ENCODE measurements around the gene DNAJA4. TPM values are rescaled to one million over a fixed set of nuclear protein-coding genes. Genes with fewer than 3 reads are reported as not detected.

Gene DNAJA4
- total and polyA plus RNA-seq, 9 of the 15 experiments (the other 6 are each of a cell fraction or from before 2014, with no cell fraction given) = 0.11 to 1.0 (median 0.16) TPM; not detected in 4

DNA sequence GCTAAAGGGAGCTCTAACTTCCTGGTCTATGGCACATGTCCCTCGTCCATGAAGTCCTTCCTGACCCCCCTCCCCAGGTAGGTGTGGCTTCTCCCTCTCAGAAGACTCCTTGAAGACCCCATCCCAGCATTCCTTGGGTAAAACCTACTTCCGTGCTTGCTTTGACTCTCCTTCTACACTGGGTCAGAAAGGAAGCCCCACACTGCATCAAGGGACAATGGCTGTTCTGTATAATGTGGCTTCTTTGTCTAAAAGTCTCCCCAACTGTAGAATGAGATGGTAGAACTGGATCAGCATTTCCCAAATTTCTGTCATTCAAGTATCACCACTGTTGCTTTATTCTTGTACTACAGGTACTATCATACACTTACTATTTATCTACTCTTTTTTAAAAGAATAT lies 3.9 kb upstream of the DNAJA4 start (continued):
- TF ChIP-seq ETV6 (IDR thresholded peaks at IDR 0.05; ENCODE audit: borderline replicate concordance in 1 of 2, low read depth in 2 of 2, low read length in 1 of 2) (no peak), ETV6 (CRISPR knock-in tag; IDR thresholded peaks at IDR 0.05; ENCODE audit: borderline replicate concordance) (no peak)

DNA sequence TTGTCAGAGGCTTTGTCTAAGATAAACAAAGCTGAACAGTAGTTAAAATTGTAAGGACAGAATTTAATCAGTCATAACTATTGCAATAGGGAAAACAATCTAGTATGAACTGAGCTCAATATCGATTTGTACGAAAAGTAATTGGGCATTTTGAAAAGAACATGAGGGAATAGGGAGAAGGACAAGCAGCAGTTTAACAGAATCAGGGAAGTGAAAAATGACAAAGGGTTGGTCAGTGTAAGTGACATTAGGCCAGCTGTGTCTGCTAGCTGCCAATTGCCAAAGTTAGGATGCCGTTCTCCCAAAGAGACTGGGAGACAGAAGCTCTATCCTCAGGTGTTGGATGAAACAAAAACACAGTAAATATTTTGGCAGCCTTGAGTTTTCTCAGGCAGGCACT lies 3.3 kb upstream of the DNAJA4 start:
- no peaks in the 10 kb centered on the region for H3K36me3 ChIP-seq (ENCODE audit: control insufficient read depth, insufficient read depth, low read length)
- FAIRE-seq = peak; percentile 6
- ChIA-PET CTCF (ENCODE audit: low intra/inter-chr PET ratio) (no interaction called here), POLR2A (interaction anchor here (0.8 kb wide), 1 partner anchor 11 kb away, joined by 4 read pairs; no protein-coding TSS in a partner anchor)
- H3K79me2 ChIP-seq (ENCODE audit: control insufficient read depth, insufficient read depth, low read length) = no peaks in the 10 kb centered on the region
- H3K4me2 ChIP-seq (ENCODE audit: insufficient read depth, low read length) = no peak overlapping the region
- no peak for ATAC-seq
- no peaks in the 10 kb centered on the region for H4K20me1 ChIP-seq (replicated peaks; ENCODE audit: control insufficient read depth, insufficient read depth, low read length)
- H3K4me1 ChIP-seq (replicated peaks in 1 of 2; ENCODE audit: control insufficient read depth in 2 of 2, insufficient read depth in 2 of 2, low read length in 2 of 2) = peaks cover 15 to 16% of the 10 kb centered on the region in 2 experiments; a peak in 4 of 5 replicates
- 63% methylated on average over 3 of the region's 3 CpGs for WGBS (ENCODE audit: insufficient coverage, low coverage, missing lambda C conversion rate)
- no peak for DNase-seq (ENCODE audit: extremely low read depth in 1 of 4, low spot score in 3 of 4)
- in situ Hi-C loops (cut with MboI) (no loop called here), intact Hi-C loops (cut with micrococcal nuclease) (no loop called here)
- H3K27ac ChIP-seq (ENCODE audit: extremely low read depth, low read depth, low read length) = no peak overlapping the region
- no peaks in the 10 kb centered on the region for H3K9me3 ChIP-seq (replicated peaks; ENCODE audit: control insufficient read depth, insufficient read depth, low read depth, low read length)
- TF ChIP-seq GATA2 (CRISPR knock-in tag; IDR thresholded peaks at IDR 0.05) = no peak
- TF ChIP-seq, protein P1, sequence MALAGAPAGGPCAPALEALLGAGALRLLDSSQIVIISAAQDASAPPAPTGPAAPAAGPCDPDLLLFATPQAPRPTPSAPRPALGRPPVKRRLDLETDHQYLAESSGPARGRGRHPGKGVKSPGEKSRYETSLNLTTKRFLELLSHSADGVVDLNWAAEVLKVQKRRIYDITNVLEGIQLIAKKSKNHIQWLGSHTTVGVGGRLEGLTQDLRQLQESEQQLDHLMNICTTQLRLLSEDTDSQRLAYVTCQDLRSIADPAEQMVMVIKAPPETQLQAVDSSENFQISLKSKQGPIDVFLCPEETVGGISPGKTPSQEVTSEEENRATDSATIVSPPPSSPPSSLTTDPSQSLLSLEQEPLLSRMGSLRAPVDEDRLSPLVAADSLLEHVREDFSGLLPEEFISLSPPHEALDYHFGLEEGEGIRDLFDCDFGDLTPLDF (CRISPR knock-in tag; IDR thresholded peaks at IDR 0.05) = no peak
- no peak for TF ChIP-seq HMG20B (CRISPR knock-in tag; IDR thresholded peaks at IDR 0.05)
- TF ChIP-seq RBM34 (IDR thresholded peaks at IDR 0.05; ENCODE audit: borderline replicate concordance, insufficient read depth, low read length) = no peak
- TF ChIP-seq, protein P2, sequence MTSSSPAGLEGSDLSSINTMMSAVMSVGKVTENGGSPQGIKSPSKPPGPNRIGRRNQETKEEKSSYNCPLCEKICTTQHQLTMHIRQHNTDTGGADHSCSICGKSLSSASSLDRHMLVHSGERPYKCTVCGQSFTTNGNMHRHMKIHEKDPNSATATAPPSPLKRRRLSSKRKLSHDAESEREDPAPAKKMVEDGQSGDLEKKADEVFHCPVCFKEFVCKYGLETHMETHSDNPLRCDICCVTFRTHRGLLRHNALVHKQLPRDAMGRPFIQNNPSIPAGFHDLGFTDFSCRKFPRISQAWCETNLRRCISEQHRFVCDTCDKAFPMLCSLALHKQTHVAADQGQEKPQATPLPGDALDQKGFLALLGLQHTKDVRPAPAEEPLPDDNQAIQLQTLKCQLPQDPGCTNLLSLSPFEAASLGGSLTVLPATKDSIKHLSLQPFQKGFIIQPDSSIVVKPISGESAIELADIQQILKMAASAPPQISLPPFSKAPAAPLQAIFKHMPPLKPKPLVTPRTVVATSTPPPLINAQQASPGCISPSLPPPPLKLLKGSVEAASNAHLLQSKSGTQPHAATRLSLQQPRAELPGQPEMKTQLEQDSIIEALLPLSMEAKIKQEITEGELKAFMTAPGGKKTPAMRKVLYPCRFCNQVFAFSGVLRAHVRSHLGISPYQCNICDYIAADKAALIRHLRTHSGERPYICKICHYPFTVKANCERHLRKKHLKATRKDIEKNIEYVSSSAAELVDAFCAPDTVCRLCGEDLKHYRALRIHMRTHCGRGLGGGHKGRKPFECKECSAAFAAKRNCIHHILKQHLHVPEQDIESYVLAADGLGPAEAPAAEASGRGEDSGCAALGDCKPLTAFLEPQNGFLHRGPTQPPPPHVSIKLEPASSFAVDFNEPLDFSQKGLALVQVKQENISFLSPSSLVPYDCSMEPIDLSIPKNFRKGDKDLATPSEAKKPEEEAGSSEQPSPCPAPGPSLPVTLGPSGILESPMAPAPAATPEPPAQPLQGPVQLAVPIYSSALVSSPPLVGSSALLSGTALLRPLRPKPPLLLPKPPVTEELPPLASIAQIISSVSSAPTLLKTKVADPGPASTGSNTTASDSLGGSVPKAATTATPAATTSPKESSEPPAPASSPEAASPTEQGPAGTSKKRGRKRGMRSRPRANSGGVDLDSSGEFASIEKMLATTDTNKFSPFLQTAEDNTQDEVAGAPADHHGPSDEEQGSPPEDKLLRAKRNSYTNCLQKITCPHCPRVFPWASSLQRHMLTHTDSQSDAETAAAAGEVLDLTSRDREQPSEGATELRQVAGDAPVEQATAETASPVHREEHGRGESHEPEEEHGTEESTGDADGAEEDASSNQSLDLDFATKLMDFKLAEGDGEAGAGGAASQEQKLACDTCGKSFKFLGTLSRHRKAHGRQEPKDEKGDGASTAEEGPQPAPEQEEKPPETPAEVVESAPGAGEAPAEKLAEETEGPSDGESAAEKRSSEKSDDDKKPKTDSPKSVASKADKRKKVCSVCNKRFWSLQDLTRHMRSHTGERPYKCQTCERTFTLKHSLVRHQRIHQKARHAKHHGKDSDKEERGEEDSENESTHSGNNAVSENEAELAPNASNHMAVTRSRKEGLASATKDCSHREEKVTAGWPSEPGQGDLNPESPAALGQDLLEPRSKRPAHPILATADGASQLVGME (CRISPR knock-in tag; IDR thresholded peaks at IDR 0.05) = no peak
- TF ChIP-seq, protein P3, sequence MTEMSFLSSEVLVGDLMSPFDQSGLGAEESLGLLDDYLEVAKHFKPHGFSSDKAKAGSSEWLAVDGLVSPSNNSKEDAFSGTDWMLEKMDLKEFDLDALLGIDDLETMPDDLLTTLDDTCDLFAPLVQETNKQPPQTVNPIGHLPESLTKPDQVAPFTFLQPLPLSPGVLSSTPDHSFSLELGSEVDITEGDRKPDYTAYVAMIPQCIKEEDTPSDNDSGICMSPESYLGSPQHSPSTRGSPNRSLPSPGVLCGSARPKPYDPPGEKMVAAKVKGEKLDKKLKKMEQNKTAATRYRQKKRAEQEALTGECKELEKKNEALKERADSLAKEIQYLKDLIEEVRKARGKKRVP (CRISPR knock-in tag; IDR thresholded peaks at IDR 0.05) = no peak
- H3K9me1 ChIP-seq (ENCODE audit: control insufficient read depth, insufficient read depth, low read length) = no peaks in the 10 kb centered on the region
- no TSS peak for BruUV-seq (replicated peaks)
- H3K9ac ChIP-seq (ENCODE audit: insufficient read depth in 1 of 2, low read depth in 2 of 2, low read length in 2 of 2) = no peak overlapping the region
- peak overlapping the region; percentile 84; the same call in 1 of the 2 replicates for H2AFZ ChIP-seq (ENCODE audit: low read depth, low read length)
- H3K4me3 ChIP-seq = no peak overlapping the region
- no peaks in the 10 kb centered on the region for H3K27me3 ChIP-seq (ENCODE audit: control insufficient read depth in 2 of 2, insufficient read depth in 2 of 2, low read length in 2 of 2)

All from K562 (cell line).